ENCODE data around the gene AVP.
A peak's percentile ranks its signal among the peaks of the same experiment; 100 is the strongest.

AVP gene

GRCh38 chr20:3082955-3083952, 1.3 kb downstream of the AVP start:
- TF ChIP-seq, protein P1, sequence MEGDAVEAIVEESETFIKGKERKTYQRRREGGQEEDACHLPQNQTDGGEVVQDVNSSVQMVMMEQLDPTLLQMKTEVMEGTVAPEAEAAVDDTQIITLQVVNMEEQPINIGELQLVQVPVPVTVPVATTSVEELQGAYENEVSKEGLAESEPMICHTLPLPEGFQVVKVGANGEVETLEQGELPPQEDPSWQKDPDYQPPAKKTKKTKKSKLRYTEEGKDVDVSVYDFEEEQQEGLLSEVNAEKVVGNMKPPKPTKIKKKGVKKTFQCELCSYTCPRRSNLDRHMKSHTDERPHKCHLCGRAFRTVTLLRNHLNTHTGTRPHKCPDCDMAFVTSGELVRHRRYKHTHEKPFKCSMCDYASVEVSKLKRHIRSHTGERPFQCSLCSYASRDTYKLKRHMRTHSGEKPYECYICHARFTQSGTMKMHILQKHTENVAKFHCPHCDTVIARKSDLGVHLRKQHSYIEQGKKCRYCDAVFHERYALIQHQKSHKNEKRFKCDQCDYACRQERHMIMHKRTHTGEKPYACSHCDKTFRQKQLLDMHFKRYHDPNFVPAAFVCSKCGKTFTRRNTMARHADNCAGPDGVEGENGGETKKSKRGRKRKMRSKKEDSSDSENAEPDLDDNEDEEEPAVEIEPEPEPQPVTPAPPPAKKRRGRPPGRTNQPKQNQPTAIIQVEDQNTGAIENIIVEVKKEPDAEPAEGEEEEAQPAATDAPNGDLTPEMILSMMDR (IDR thresholded peaks at IDR 0.05): no peak
- Histone ChIP-seq H2AFZ (peak overlapping the region; percentile 63), H3K4me3 (ENCODE audit: low read depth, low read length) (no peak overlapping the region), H3K79me2 (no peaks in the 10 kb centered on the region), H3K4me2 (ENCODE audit: low read length) (peak overlapping the region; percentile 50), H3K9ac (no peak overlapping the region), H3K27me3 (ENCODE audit: control insufficient read depth, insufficient read depth, low read length) (no peaks in the 10 kb centered on the region), H3K36me3 (ENCODE audit: control insufficient read depth, insufficient read depth, low read length) (no peaks in the 10 kb centered on the region), H3K27ac (no peak overlapping the region), H3K9me3 (ENCODE audit: control insufficient read depth, low read length) (no peaks in the 10 kb centered on the region), H3K4me1 (no peaks in the 10 kb centered on the region)

DNA sequence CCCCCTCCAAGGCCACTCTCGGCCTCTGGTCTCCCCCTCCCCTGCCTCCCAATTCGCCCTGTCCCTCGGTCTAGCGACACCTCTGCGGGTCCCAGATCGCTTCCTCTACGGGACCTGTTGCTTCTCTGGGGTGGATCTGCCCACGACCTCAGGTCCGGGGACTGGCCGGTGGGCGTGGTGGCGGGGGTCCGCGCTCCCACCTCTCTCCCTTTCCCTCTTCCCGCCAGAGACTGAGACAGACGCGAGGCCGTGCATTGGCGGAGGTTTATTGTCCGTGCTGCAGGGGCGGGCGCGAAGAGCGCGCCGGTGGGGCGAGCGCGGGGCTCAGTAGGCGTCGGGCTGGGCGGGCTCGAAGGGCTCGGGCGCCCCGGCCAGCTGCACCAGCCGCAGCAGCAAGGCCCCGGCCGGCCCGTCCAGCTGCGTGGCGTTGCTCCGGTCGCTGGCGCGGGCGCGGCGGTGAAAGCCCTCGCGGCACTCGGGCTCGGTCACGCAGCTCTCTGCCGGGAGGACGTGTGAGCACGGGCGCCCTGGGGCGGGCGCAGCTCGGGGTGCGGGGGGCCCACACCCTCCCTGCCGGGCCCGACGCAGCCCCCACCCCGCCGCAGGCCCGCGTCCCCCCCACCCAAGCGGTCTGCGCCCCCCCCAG, 2.1 kb downstream of the AVP start:
- H3K79me2 ChIP-seq: no peaks in the 10 kb centered on the region
- no peak overlapping the region for H3K27ac ChIP-seq
- peak overlapping the region; percentile 37 for H3K4me2 ChIP-seq (ENCODE audit: low read length)
- H3K4me3 ChIP-seq (ENCODE audit: low read depth, low read length): no peak overlapping the region
- TF ChIP-seq, protein P1 (IDR thresholded peaks at IDR 0.05): no peak
- H3K27me3 ChIP-seq (ENCODE audit: control insufficient read depth, insufficient read depth, low read length): no peaks in the 10 kb centered on the region
- peak overlapping the region; percentile 46 for H2AFZ ChIP-seq
- H3K36me3 ChIP-seq (ENCODE audit: control insufficient read depth, insufficient read depth, low read length): no peaks in the 10 kb centered on the region
- no peaks in the 10 kb centered on the region for H3K4me1 ChIP-seq
- H3K9me3 ChIP-seq (ENCODE audit: control insufficient read depth, low read length): no peaks in the 10 kb centered on the region
- no peak overlapping the region for H3K9ac ChIP-seq

- Histone ChIP-seq H3K9me3 (ENCODE audit: control insufficient read depth, low read length) (no peaks in the 10 kb centered on the region), H3K36me3 (ENCODE audit: control insufficient read depth, insufficient read depth, low read length) (no peaks in the 10 kb centered on the region), H3K27ac (no peak overlapping the region), H3K4me1 (no peaks in the 10 kb centered on the region), H3K79me2 (no peaks in the 10 kb centered on the region), H2AFZ (no peak overlapping the region), H3K4me3 (ENCODE audit: low read depth, low read length) (no peak overlapping the region), H3K9ac (no peak overlapping the region), H3K4me2 (ENCODE audit: low read length) (no peak overlapping the region), H3K27me3 (ENCODE audit: control insufficient read depth, insufficient read depth, low read length) (no peaks in the 10 kb centered on the region)
- TF ChIP-seq, protein P1 (IDR thresholded peaks at IDR 0.05): no peak
These were observed 2.9 kb downstream of the AVP start for GRCh38 chr20:3081641-3082040.

GRCh38 chr20:3080939-3081388, 3.6 kb downstream of the AVP start:
- H3K9me3 ChIP-seq (ENCODE audit: control insufficient read depth, low read length): no peaks in the 10 kb centered on the region
- H3K4me3 ChIP-seq (ENCODE audit: low read depth, low read length): no peak overlapping the region
- no peak overlapping the region for H3K27ac ChIP-seq
- no peak overlapping the region for H2AFZ ChIP-seq
- H3K4me2 ChIP-seq (ENCODE audit: low read length): no peak overlapping the region
- H3K27me3 ChIP-seq (ENCODE audit: control insufficient read depth, insufficient read depth, low read length): no peaks in the 10 kb centered on the region
- TF ChIP-seq, protein P1 (IDR thresholded peaks at IDR 0.05): no peak
- no peaks in the 10 kb centered on the region for H3K79me2 ChIP-seq
- H3K36me3 ChIP-seq (ENCODE audit: control insufficient read depth, insufficient read depth, low read length): no peaks in the 10 kb centered on the region
- no peak overlapping the region for H3K9ac ChIP-seq
- no peaks in the 10 kb centered on the region for H3K4me1 ChIP-seq
